HG03342 (cell line): ENCODE results near the gene LRRC17.

Source experiments
- ATAC-seq: cut with Tn5 transposase; IDR thresholded peaks from one replicate; pipeline ENCODE4 v1.9.1; 2021; ENCODE audit warnings: mild to moderate bottlenecking, moderate library complexity; ENCODE audit not compliant: unreplicated experiment

The LRRC17 gene

GRCh38 chr7:102912742-102913141 lies at the start of gene LRRC17:
Gene LRRC17, plus strand, starts transcription at chr7:102913000. Its CDS starts 20,914 bp downstream, at chr7:102933914.
- no peak for ATAC-seq

- no peak for ATAC-seq
Observed at GRCh38 chr7:102864958-102865357, 47.8 kb upstream of the LRRC17 start.

- no peak for ATAC-seq
Observed at GRCh38 chr7:102866535-102867215, 46.1 kb upstream of the LRRC17 start.

- ATAC-seq: no peak
Observed at GRCh38 chr7:102869195-102869594, 43.6 kb upstream of the LRRC17 start.

- no peak for ATAC-seq
Observed at GRCh38 chr7:102872460-102872859, 40.3 kb upstream of the LRRC17 start.

GRCh38 chr7:102873470-102874165 lies 39.2 kb upstream of the LRRC17 start:
- peak; percentile 27 for ATAC-seq

GRCh38 chr7:102874166-102874829 lies 38.5 kb upstream of the LRRC17 start:
- ATAC-seq: peak; percentile 99

- ATAC-seq: no peak
Observed at GRCh38 chr7:102874966-102875365, 37.8 kb upstream of the LRRC17 start.

- no peak for ATAC-seq
Observed at GRCh38 chr7:102875700-102876295, 37.0 kb upstream of the LRRC17 start.

GRCh38 chr7:102883098-102883860 lies 29.5 kb upstream of the LRRC17 start:
- ATAC-seq: no peak

GRCh38 chr7:102888561-102889233 lies 24.1 kb upstream of the LRRC17 start:
- ATAC-seq: no peak

GRCh38 chr7:102889851-102890250 lies 22.9 kb upstream of the LRRC17 start:
- no peak for ATAC-seq

GRCh38 chr7:102890292-102890970 lies 22.4 kb upstream of the LRRC17 start:
- no peak for ATAC-seq

- no peak for ATAC-seq
Observed at GRCh38 chr7:102890971-102891692, 21.7 kb upstream of the LRRC17 start.

GRCh38 chr7:102891693-102892261 lies 21.0 kb upstream of the LRRC17 start:
- ATAC-seq: no peak

GRCh38 chr7:102892631-102893278 lies 20.0 kb upstream of the LRRC17 start:
- no peak for ATAC-seq

- ATAC-seq: no peak
Observed at GRCh38 chr7:102895602-102896001, 17.2 kb upstream of the LRRC17 start.

GRCh38 chr7:102896585-102896984 lies 16.2 kb upstream of the LRRC17 start:
- ATAC-seq: no peak
